Activated CD8-positive, alpha-beta T cell treated with anti-CD3 and anti-CD28 coated beads for 36 hours (primary cell): ENCODE results near the gene GRID1. TPM values are rescaled to one million over a fixed set of nuclear protein-coding genes. Genes with fewer than 3 reads are reported as not detected.

Experiments
- ATAC-seq: fragments of 200-7000 bp; cut with Tn5 transposase; one replicate; pipeline ENCODE4 v1.10.0; 2021; ENCODE audit warnings: mild to moderate bottlenecking, moderate library complexity
- CTCF ChIA-PET: fragments of 350-600 bp; sonication (Branson Sonifier 250); formaldehyde crosslinking; loops from one replicate; lab custom pipeline; 2021; ENCODE audit warnings: antibody characterized with exemption; lab: Charles Lee
- POLR2A ChIA-PET: fragments of 350-600 bp; sonication (Branson Sonifier 250); formaldehyde crosslinking; loops from one replicate; lab custom pipeline; 2021; ENCODE audit warnings: antibody characterized with exemption; lab: Charles Lee
- DNase-seq: peaks from one replicate; pipeline ENCODE4 v3.0.0-alpha.2; 2020
- H3K27ac Mint-ChIP-seq: one replicate; pipeline ENCODE4 v1.8.0; 2021; ENCODE audit warnings: mild to moderate bottlenecking, mixed read lengths
- H3K27me3 Mint-ChIP-seq: one replicate; pipeline ENCODE4 v1.8.0; 2021; ENCODE audit warnings: mixed read lengths
- H3K36me3 Mint-ChIP-seq: one replicate; pipeline ENCODE4 v1.8.0; 2021; ENCODE audit warnings: low read depth, mixed read lengths
- H3K4me1 Mint-ChIP-seq: one replicate; pipeline ENCODE4 v1.8.0; 2021; ENCODE audit warnings: low read depth, mixed read lengths
- H3K4me3 Mint-ChIP-seq: one replicate; pipeline ENCODE4 v1.8.0; 2021; ENCODE audit warnings: mild to moderate bottlenecking, moderate library complexity, mixed read lengths
- H3K9me3 Mint-ChIP-seq: one replicate; pipeline ENCODE4 v1.8.0; 2021; ENCODE audit warnings: mixed read lengths
- intact Hi-C: fragments of 100-400 bp; cut with micrococcal nuclease; formaldehyde crosslinking; loops from one replicate; pipeline ENCODE4 v1.10.0; 2022
- total RNA-seq, 2 experiments: library from RNA; stranded (reverse); gene quantifications; one replicate each; pipeline ENCODE4 v1.2.3, GENCODE V29; 2021
- TF ChIP-seq, protein P1 (sequence below): fragments of 200-600 bp; IDR thresholded peaks from one replicate; pipeline ENCODE4 v1.8.0; 2022; ENCODE audit warnings: antibody characterized with exemption, mild to moderate bottlenecking

Gene GRID1
- total RNA-seq, 2 experiments from 2014 or later: not detected

DNA sequence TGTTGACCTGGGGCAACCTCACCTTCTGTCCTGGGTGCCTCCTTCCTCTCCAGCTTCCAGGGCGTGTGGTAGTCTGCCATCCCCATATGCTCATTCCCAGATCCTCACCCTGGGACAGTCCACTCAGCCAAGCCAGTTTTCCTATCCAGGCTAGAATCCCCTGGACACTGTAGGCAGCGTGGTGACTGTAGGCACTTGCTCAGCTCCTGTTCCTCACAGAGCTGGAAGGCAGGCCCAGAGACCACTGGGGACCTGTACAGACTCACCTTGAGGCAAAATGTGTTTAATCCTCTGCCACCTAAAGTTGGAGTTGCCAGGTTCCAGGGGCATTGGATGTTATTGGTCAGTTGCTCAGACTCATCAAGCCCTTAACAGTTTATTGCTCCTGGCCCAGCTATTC lies 2.4 kb upstream of the GRID1 start:
- TF ChIP-seq, protein P1, sequence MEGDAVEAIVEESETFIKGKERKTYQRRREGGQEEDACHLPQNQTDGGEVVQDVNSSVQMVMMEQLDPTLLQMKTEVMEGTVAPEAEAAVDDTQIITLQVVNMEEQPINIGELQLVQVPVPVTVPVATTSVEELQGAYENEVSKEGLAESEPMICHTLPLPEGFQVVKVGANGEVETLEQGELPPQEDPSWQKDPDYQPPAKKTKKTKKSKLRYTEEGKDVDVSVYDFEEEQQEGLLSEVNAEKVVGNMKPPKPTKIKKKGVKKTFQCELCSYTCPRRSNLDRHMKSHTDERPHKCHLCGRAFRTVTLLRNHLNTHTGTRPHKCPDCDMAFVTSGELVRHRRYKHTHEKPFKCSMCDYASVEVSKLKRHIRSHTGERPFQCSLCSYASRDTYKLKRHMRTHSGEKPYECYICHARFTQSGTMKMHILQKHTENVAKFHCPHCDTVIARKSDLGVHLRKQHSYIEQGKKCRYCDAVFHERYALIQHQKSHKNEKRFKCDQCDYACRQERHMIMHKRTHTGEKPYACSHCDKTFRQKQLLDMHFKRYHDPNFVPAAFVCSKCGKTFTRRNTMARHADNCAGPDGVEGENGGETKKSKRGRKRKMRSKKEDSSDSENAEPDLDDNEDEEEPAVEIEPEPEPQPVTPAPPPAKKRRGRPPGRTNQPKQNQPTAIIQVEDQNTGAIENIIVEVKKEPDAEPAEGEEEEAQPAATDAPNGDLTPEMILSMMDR: no peak
- CTCF ChIA-PET: interaction anchor here (1.0 kb wide), 1 partner anchor 9 kb away, joined by 3 read pairs; no protein-coding TSS in a partner anchor
- Mint-ChIP-seq H3K9me3 (no peaks in the 10 kb centered on the region), H3K4me1 (peaks cover 10% of the 10 kb centered on the region), H3K4me3 (no peak overlapping the region), H3K27me3 (peaks cover 50% of the 10 kb centered on the region), H3K27ac (no peak overlapping the region), H3K36me3 (no peaks in the 10 kb centered on the region)
- ATAC-seq: no peak
- POLR2A ChIA-PET: interaction anchor here (0.7 kb wide), 1 partner anchor 43 kb away, joined by 3 read pairs; no protein-coding TSS in a partner anchor
- intact Hi-C loops: no loop called here
- no peak for DNase-seq

- Mint-ChIP-seq H3K9me3 (no peaks in the 10 kb centered on the region), H3K27me3 (peaks cover 55% of the 10 kb centered on the region), H3K4me3 (no peak overlapping the region), H3K36me3 (no peaks in the 10 kb centered on the region), H3K27ac (no peak overlapping the region), H3K4me1 (peaks cover 12% of the 10 kb centered on the region)
- DNase-seq (no peak), ATAC-seq (no peak)
- TF ChIP-seq, protein P1: no peak
- ChIA-PET POLR2A (no interaction called here), CTCF (no interaction called here)
- intact Hi-C loops: no loop called here
Observed at GRCh38 chr10:86368046-86368445, 1.5 kb upstream of the GRID1 start.

DNA sequence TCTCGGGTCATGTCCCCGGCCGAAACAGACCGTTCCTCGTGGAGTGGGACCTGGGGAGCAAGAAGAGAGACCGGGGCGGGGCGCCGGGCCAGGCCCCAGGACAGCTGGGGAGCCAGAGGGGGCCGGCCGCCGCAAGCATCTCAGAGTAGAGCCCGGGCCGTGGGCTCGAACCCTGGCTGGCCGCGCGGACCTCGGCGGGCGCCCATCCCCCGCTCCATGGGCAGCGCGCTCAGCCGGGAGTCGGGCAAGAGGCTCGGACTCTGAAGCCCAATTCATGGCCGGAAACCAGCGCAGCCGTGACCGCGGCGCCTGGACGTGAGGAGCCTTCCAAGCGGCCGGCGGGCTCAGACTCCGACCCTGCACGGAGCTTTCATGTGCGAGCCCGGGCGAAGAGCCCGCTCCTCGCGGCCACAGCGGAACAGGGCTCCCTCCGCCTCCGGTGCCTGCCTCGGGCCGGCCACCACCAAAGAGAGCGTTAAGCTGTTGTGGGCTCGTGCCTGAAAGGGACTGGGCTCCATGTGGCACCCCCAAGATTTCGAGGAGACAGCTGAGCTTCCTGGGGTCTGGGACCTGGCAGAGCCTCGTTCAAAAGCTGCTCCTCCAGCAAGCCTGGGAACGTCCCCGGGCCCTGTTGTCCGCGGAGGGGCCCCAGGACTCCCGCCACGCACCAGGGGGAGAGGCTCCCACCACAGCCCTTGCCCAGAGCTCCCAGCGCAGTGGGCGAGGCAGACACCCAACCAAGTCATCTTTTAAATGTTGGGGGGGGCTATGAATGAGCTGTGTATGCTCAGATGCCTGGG lies 757 bp upstream of the GRID1 start:
- H3K27ac Mint-ChIP-seq: no peak overlapping the region
- H3K27me3 Mint-ChIP-seq: peaks cover 61% of the 10 kb centered on the region
- POLR2A ChIA-PET: no interaction called here
- ATAC-seq: no peak
- H3K4me1 Mint-ChIP-seq: peaks cover 12% of the 10 kb centered on the region
- DNase-seq: no peak
- TF ChIP-seq, protein P1: no peak
- CTCF ChIA-PET: no interaction called here
- H3K4me3 Mint-ChIP-seq: no peak overlapping the region
- intact Hi-C loops: no loop called here
- H3K36me3 Mint-ChIP-seq: no peaks in the 10 kb centered on the region
- H3K9me3 Mint-ChIP-seq: no peaks in the 10 kb centered on the region

DNA sequence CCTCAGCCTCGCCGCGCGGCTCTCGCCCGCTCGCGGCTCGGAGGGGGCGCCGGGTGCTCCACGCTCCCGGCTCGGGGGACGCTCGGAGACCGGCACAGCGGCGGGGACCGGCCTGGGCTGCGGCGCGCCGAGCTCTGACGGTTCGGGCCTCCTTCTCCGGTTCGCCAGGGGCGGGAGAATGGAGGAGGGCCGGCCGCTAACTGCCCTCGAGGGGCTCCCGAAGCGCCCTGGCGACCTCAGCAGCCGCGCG lies 232 bp upstream of the GRID1 start:
- POLR2A ChIA-PET: no interaction called here
- CTCF ChIA-PET: interaction anchor here (1.6 kb wide), 1 partner anchor 11 kb away, joined by 4 read pairs; no protein-coding TSS in a partner anchor
- no peak for DNase-seq
- H3K27ac Mint-ChIP-seq: no peak overlapping the region
- TF ChIP-seq, protein P1: no peak
- peaks cover 12% of the 10 kb centered on the region for H3K4me1 Mint-ChIP-seq
- H3K27me3 Mint-ChIP-seq: peaks cover 61% of the 10 kb centered on the region
- intact Hi-C loops: no loop called here
- no peak for ATAC-seq
- H3K4me3 Mint-ChIP-seq: no peak overlapping the region
- no peaks in the 10 kb centered on the region for H3K9me3 Mint-ChIP-seq
- no peaks in the 10 kb centered on the region for H3K36me3 Mint-ChIP-seq

- H3K9me3 Mint-ChIP-seq: no peaks in the 10 kb centered on the region
- ATAC-seq (peak; percentile 8), DNase-seq (peak; percentile 22)
- peak overlapping the region; percentile 45 for H3K4me3 Mint-ChIP-seq
- peaks cover 64% of the 10 kb centered on the region for H3K27me3 Mint-ChIP-seq
- peaks cover 12% of the 10 kb centered on the region for H3K4me1 Mint-ChIP-seq
- H3K36me3 Mint-ChIP-seq: no peaks in the 10 kb centered on the region
- TF ChIP-seq, protein P1: no peak
- intact Hi-C loops: no loop called here
- ChIA-PET CTCF (interaction anchor here (1.5 to 1.6 kb wide), 2 partner anchors 12 to 34 kb away, joined by 3 to 4 read pairs; no protein-coding TSS in a partner anchor), POLR2A (no interaction called here)
- no peak overlapping the region for H3K27ac Mint-ChIP-seq
Observed at GRCh38 chr10:86365346-86366032, 1.1 kb downstream of the GRID1 start.
